SK-N-DZ (cell line): ENCODE measurements around the gene TTBK1.
A peak's percentile ranks its signal among the peaks of the same experiment; 100 is the strongest.

ENCODE experiments used
- DNase-seq: peaks from one replicate; pipeline ENCODE4 v3.0.0-alpha.2; 2015; ENCODE audit warnings: low spot score

TTBK1 gene

DNA sequence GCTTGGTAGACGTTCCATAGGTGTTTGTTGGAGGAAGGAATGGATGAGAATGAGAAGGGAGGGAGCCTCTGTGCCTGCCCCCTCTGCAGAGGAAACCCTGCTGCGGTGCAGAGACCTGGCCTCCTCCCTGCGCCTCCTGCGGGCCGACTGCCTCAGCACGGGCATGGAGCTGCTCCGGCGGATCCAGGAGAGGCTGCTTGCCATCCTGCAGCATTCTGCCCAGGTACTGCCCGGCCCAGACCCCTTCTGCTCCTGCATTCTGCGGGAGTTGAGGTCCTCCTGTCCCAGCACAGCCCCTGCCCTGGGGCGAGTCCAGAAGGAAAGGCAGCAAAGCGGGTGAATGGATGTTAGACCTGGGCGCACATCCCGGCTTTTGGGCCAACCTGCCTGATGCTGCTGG, 20.1 kb upstream of the TTBK1 start:
- no peak for DNase-seq

DNA sequence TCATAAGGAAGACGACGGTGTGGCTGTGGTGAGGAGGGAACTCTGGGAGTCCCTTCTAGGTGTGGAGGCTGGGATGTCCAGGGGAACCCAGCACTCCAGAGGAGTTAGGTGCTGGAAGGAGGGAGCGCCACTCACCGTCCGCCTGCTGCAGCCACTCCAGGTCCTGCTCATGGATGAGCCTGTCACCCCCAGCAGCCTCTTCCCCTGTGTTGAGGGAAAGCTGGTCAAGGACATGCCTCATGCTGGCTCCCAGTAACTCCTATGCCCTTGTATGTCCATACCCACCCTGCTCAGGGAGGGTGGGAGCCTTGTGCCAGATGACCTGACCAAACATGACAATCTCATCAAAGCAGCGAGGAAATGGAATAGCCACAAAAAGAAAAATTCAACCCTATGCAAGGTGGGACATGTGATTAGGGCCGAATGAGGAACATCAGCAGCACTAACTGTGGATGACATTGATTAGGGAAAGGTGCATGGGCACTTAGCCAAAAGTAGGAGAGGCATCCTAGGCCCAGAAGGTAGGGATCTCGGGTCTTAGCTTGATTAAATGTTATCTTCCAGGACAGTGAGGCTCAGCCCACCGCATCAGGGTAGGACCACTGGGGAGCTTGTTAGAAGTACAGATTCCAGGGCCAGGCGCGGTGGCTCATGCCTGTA, 17.0 kb upstream of the TTBK1 start:
- no peak for DNase-seq

DNA sequence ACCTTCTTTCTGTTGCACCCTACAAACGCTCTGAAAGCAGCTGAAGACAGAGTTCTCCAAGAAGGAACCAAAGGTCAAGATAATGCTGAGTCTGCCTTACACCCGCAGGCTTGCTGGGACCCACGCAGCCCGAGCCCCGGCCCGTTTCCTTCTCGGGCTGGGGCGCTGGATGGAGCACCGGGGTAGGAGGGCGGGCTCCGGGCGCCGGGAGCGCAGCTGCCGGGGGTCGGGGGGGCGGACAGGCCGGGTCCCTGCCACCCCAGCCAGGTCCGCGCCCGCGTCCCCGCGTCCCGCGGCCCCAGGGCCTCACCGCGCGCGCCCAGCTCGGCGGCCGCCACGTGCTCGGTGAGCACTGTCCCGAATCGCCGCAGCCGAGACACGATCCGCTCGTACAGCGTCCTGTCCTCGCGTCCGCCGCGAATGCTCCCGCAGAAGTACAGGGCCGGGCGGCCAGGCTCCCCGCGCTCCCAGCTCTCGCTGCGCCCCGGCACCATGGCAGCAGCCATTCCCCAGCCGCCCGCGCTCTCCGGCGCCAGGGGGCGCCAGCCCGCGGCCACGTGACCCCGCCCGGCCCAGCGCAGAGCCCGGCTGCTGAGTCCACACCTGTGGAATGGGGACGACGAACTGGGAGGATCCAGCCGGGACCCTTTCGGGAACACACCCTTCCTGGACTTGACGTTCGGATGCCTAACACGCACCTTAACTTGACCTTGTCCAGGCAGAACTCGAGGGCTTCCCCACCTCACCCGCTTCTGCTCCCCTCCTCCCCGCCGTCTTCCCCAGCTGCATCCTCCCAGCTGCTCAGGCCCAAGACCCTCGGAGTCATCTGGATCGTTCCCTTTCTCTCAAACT, 14.1 kb upstream of the TTBK1 start, which contains the start of gene DNPH1:
DNPH1 (minus strand) TSS at position 531 of the 852 bp plus-strand sequence; CDS start at position 506, 25 bp downstream.
- peak; percentile 65 for DNase-seq

DNA sequence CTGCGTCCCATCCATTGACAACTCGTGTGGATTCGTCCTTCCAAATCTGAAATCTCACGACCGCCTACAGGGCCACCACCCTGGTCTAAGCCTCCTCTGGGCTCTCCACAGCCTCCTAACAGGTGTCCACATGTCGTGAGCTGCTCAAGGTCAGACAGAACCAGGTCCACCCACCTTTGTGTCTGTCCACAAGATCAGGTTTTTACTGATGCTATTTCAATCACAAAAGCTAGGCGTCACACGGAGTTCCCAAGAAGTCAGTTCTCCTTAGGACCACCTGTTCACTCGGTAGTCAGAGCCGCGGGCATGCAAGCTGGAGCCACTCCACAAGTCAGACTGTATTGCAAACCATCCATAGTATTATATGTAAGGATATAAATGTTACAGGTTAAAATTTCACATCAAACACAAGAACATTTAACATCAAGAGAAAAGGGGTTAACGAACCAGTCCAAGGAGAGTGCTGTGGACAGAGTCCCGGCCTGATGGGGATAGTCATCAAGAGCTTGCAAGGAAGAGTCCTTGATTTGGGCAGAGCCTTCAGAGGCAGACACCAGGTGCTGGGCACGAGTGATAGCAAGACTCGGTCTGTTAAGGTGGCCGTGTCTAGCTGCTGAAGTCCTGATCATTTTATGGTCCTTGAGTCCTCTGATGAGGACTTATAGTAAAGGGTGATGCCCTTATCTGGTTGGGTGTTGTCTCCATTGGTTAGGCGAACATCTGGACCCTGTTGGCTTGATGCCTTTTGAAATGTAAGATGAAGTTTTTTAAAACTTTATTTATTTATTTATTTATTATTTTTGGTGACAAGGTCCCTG, 13.3 kb upstream of the TTBK1 start:
- DNase-seq, result no peak

DNA sequence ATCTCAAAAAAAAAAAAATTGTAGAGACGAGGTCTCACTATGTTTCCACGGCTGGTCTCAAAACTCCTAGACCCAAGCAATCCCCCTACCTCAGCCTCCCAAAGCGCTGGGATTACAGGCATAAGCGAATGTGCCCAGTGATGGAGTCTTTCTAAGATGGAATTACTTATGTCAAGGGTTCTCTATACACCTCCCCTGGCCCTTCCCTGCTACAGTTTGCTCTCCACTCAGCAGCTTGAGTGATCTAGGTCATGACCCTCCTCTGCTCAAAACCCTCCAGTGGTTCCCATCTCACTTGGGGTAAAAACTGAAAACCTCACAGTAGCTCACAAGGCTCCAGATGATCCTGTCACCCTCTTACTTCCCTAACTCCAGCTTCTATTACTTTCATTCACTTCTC, 12.2 kb upstream of the TTBK1 start:
- no peak for DNase-seq

DNA sequence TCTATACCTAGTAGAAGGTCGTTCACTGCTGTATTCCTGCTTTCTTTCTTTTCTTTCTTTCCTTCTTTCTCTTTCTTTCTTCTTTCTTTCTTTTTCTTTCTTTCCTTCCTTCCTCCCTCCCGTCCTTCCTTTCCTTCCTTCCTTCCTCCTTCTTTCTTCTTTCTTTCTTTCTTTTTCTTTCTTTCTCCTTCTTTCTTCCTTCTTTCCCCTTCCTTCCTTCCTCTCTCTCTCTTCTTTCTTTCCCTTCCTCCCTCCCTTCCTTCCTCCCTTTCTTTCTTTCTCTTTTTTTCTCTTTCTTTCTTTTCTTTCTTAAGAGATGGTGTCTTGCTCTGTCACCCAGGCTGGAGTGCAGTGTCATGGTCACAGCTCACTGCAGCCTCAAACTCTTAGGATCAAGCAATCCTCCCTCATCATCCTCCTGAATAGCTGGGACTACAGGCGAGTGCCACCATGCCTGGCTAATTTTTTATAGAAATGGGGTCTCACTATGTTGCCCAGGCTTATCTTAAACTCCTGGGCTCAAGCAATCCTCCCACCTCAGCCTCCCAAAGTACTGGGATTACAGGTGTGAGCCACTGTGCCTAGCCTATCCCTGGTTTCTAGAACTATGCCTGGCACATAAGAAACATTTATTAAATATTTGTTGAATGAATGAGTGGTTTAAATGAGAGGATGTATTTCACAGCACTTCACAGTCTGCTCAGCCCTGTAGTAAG, 11.4 kb upstream of the TTBK1 start:
- no peak for DNase-seq

DNA sequence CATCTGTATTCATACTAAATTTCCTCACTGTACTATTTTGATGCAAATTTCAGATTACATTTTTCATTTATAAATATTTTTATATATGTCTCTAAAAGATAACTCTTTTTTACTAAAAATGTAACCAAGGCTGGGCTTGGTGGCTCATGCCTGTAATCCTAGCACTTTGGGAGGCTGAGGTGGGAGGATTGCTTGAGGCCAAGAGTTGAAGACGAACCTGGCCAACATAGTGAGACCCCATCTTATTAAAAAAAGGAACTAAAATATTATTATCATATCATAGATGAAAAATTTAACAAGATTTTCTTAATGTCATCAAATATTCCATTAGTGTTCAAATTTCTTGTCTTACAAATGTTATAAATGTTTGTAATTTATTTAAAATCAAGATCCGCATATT, 7.4 kb upstream of the TTBK1 start:
- no peak for DNase-seq

DNA sequence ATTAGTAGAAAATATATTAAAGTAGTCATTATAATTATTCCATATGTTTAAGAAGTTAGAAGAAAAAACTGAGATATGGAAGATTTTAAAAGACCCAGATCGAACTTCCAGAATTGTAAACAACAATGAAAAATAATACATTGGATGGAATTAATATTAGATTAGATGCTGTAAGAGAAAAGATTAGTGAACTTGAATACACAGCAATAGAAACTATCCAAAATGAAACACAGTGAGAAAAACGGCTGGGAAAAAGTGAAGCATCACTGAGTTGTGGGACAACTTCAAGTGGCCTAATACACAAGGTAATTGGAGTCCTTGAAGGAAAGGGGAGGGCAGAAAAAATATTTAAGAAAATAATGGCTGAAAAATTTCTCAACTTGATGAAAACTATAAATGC, 4.2 kb upstream of the TTBK1 start:
- no peak for DNase-seq

DNA sequence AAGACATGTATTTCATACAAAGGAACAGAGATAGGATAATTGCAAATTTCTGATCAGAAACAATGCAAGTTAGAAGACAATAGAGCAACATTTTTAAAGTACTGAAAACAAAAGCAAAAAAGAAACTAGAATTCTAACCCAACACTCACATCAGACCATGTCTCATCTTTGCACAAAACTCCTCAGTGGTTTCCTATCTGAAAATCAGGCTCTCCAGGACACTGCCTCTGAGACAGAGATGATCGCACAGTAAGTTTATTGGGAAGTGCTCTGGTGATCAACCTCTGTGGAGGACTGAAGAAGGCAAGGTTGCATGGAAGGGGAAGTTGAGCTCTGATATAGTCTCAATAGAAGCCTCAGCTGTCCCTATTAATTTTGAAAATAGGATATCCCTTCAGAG, 2.3 kb upstream of the TTBK1 start:
- no peak for DNase-seq

DNA sequence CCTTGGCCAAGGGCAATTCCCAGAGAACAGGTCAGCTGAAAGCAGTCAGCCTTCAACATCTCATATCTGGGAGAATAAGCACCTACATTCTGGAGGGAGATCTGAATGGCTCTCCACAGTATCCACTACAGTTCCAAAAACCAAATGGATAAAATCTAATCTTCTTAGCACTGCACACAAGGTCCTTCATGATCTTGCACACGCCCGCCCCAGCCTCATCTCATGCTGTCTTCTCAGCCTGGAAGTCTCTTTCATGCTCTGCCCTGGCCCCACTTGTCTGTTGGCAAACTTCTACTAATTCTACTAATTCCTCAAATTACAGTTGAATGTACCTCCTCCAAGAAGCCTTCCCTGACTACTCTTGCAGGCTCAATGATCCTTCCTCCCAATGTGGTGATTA, 1.8 kb upstream of the TTBK1 start:
- no peak for DNase-seq

DNA sequence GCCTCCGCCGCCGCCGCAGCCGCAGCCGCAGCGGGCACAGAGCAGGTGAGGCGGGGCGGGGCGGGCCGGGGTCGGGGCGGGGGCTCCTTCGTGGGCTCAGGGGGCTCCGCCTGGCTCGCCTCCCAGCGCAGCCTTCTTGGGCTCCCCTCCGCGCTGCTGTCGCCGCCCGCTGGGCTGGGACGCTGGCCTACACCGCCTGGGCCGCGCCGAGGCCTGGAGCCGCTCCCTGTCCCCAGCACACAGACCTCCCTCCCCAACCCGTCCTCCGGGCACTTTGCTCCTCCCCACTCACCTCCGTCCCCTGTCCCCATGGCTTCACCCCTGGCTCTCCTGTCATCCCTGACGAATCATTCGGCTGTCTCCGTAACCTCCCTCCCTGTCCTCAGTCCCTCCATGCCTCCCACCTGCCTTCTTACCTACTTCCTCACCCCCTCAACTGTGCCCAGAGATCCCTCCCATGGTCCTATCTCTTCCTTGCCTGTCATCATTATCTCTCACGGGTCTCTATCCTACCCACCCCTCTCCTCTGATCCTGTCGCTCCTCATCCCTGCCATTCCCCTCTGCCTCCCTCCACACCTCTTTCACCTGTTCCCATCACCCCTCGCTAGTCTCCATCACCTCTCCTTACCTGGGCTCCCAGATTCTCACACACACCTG, 512 bp downstream of the TTBK1 start:
- DNase-seq, result no peak

DNA sequence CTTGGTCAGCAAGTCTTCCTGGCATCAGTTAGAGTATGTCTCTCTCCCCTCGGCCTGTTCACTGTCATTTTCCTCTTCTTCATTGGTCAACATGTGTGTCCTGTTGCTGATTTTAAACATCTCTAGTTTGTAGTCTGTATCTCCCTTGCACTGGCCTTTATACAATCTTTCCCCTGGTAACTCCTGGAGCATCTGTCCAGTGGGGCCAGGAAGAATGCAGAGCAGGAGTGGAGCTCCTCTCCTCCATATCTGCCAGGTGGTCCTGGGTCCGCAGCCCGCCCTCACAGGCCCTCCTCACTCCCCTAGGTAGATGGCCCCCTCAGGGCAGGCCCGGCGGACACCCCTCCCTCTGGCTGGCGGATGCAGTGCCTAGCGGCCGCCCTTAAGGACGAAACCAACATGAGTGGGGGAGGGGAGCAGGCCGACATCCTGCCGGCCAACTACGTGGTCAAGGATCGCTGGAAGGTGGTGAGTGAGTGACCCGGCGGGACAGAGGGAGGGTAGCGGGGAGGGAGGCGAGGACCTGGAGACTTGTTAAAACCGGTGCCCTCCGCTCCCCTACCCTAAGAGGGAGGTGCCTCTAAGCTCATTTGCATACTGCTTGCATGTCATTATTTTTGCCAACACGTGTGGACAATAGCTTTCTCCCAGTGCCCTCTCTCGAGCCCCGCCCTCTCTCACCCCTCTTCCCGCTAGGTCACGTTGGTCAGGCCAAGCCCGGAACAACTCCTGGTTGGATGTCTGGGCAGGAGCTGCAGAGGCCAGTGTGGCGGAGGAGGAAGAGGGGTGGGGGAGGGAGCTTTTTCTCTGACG, 3.2 kb downstream of the TTBK1 start:
- no peak for DNase-seq

DNA sequence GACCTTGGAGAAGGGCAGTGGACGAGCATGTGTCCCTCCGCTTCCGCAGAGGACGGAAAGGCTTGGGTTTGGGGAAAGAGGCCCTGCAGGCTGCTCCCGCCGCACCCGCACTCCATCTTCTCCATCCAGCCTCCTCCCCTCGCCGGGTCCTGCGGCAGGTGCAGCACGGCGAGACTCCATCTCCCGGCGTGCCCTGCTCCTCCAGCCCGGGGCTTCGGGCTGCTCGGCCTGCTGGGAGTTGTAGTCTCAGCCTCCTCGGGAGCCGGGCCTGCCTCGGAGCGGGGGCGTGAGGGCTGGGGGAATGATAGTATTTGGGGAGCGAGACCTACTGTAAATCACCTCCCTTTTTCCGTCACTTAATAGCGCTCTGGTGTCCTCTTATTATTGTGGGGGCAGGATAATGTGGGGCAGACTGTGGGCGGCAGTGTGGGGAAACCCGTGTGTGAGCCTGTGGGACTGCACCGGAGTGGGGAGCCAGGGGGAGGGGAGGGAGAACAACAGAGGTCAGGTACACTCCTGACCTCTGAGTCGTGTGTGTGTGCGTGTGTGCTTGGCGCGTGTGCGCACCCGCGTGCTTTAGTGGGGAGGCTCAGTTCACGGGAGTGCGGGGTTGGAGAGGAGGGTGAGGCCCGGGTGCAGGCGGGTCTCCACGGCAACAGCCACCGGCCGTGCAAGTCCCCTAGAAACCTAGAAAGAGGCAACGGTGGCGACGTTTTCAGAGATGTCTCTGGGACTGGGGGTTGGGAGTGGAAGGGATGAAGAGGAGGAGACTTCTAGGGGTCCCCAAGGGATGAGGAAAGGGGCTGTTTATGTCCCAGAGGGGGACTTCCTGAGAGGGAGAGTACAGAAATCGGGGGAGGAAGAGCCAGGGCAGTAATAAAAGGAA, 4.1 kb downstream of the TTBK1 start:
- DNase-seq, result peak; percentile 68

DNA sequence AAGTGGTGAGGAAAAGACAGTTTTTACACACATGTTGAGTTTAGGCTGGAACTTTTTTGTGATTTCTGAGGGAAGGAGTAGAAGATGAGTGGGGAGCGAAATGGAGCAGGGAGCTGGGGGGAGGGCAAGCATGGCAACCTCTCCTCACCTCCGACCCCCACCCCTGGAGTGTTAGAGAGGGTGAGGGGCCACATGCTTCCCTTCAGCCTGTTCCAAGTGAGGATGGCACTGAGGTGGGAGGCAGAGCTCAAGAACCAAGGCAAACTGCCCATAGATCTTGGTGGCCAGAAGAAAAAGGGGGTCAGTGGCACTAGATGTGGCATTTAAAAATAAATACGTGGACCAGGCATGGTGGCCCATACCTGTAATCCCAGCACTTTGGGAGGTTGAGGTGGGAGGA, 4.8 kb downstream of the TTBK1 start:
- no peak for DNase-seq

DNA sequence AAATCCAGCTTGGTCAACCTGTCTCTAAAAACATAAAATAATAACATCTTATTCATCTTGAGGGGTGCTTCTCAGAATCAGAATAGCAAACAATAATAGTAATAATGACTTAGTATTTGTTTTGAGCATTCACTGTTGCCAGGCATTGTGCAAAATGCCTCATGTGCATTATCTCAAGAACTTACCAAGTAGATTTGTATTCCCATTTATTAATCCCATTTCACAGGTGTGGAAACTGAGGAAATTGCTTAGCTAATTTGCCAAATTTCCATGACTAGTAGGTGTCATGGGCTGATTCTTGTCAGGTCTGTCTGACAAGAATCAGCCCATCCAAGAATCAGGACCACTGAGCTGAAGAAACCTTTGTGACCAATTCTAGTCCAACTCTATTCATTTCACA, 5.5 kb downstream of the TTBK1 start:
- no peak for DNase-seq

DNA sequence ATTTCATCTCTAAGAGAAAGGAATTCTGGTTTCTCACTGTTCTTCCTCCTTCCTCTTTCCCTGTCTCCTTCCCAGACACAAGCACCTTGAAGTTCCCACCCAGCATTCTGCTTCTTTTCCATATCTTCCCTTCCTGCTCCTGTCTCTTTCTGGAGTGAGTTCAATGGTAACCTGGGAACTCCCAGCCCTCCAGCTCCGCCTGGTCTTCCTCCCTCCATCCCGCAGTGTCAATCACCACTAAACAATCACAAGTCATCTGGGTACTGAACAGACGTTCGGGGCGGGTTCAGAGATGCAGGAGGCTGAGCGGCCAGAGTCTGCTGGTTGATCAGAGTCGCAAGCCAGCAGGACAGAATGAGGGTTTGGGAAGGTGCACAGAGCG, 7.7 kb downstream of the TTBK1 start:
- no peak for DNase-seq

DNA sequence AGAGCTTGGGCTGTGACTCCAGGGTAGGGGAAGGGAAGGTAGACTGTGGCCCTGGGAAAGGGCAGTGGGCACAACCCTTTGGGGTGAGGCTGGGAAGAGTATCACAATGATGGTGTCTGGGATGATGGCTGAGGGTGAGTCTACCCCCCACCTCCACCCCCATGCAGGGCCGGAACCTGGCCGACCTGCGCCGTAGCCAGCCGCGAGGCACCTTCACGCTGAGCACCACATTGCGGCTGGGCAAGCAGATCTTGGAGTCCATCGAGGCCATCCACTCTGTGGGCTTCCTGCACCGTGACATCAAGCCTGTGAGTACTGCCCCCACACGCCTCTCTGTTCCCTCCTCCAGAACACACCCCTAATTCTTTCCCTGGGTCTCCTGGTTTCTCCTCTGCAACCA, 10.1 kb downstream of the TTBK1 start:
- no peak for DNase-seq

DNA sequence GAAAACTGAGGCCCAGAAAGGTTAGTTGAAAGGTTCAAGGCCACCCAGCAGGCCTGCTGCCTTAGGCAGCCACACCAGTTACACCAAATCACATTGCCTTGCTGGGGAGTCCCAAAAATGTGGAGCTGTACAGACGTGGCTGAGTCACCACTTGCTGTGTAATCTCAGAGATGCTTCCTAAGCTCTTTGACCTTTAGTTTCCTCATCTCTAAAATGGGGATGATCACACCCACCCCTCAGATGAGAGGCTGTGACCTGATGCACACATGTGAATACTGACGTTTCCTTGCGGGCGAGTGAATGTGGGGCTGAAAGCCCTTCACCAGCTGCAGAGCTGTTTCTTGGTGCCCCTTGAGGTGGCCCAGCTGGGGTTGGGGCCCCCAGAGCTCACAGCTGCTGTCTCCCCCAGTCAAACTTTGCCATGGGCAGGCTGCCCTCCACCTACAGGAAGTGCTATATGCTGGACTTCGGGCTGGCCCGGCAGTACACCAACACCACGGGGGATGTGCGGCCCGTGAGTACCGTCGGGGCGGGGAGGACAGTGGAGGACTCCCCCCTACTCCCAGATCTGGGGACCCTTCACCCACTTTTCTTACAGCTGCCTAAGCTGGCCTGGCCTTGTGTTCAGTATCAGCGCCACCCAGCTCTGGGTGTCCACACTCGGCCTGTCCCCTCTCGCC, 11.0 kb downstream of the TTBK1 start:
- no peak for DNase-seq

DNA sequence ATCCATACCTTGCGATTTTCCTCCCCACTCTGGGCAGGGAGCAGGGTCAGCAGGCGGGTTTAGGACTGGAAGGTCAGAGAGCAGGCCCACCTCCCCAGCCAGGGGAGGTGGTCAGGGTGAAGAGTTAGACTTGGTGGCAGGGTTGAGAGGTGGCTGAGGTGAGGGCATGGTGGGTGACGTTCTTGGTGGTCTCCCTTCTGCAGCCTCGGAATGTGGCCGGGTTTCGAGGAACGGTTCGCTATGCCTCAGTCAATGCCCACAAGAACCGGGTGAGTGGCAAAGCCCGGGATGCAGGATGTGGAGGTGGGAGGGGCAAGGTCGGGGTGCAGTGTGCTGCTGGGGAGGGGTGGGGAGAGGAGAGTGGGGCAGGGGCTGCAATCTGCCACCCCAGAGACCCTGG, 11.6 kb downstream of the TTBK1 start:
- DNase-seq, result no peak
